D721Med (cell line): ENCODE measurements around the gene TMEM253.

Experiments
- DNase-seq: peaks from one replicate; pipeline ENCODE4 v3.0.0; 2011; ENCODE audit warnings: low spot score; ENCODE audit not compliant: insufficient read length
- FAIRE-seq: peaks from 2 replicates; lab custom pipeline; 2011; peaks lifted over from hg19 to GRCh38; lab: Jason Lieb, UNC
- CTCF ChIP-seq: IDR thresholded peaks from 2 replicates; pipeline ENCODE4 v1.5.1; 2012; ENCODE audit warnings: mild to moderate bottlenecking, control low read depth; ENCODE audit not compliant: insufficient read depth; ENCODE audit errors: missing control alignments

TMEM253 gene

GRCh38 chr14:21078287-21078686 is 22.6 kb upstream of the TMEM253 start:
- DNase-seq (no peak), FAIRE-seq (no peak)
- no peak for TF ChIP-seq CTCF

- no peak for DNase-seq
- FAIRE-seq = no peak
- TF ChIP-seq CTCF = no peak
Observed at GRCh38 chr14:21078726-21079125, 22.1 kb upstream of the TMEM253 start.

- TF ChIP-seq CTCF = no peak
- DNase-seq (no peak), FAIRE-seq (no peak)
Observed at GRCh38 chr14:21081521-21082142, 19.2 kb upstream of the TMEM253 start.

- DNase-seq (no peak), FAIRE-seq (no peak)
- TF ChIP-seq CTCF = no peak
Observed at GRCh38 chr14:21083565-21084325, 17.1 kb upstream of the TMEM253 start.

GRCh38 chr14:21084396-21084795 is 16.5 kb upstream of the TMEM253 start:
- no peak for DNase-seq
- TF ChIP-seq CTCF = no peak
- FAIRE-seq = no peak

GRCh38 chr14:21084998-21085853 is 15.6 kb upstream of the TMEM253 start:
- DNase-seq (no peak), FAIRE-seq (no peak)
- TF ChIP-seq CTCF = no peak

GRCh38 chr14:21086908-21087293 is 14.0 kb upstream of the TMEM253 start:
- no peak for FAIRE-seq
- no peak for DNase-seq
- TF ChIP-seq CTCF = no peak
